NCI-H2171 (cell line): ENCODE results near the gene DAZAP2.

Experiments used
- DNase-seq: peaks from one replicate; lab custom pipeline; 2025; lab: John Stamatoyannopoulos, UW

DAZAP2 gene, protein sequence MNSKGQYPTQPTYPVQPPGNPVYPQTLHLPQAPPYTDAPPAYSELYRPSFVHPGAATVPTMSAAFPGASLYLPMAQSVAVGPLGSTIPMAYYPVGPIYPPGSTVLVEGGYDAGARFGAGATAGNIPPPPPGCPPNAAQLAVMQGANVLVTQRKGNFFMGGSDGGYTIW

GRCh38 chr12:51238510-51239334 is at the start of gene DAZAP2:
DAZAP2 (plus strand) TSS chr12:51238826; CDS start chr12:51238908, 82 bp downstream.
- peak; percentile 95 for DNase-seq

DNA sequence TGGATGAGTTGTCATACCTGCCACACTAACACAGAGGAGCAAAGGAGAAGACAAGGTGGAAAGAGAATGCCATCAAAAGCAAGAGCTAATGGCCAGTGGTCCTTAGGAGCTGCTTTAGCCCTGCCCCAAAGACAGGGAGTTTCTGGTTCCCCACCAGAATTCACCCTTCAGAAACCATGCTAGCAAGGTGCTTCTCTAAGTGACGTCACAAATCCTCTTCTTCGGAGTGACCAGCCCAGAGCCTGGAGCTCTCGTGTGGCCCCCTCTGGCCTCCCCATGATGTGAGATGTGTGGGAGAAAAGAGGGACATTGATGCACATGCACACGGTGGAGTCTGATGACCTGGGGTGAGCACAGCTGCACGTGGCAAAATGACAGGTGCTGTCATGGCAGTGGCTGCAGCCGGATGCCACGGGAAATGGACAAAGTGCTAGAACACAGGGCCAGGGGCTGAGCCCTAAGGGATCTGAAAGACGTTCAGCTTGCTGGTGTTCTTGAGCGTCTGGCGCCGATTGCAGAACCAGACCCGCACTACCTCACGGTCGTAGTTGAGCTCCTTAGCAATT is 48.8 kb upstream of the DAZAP2 start:
- DNase-seq: no peak

DNA sequence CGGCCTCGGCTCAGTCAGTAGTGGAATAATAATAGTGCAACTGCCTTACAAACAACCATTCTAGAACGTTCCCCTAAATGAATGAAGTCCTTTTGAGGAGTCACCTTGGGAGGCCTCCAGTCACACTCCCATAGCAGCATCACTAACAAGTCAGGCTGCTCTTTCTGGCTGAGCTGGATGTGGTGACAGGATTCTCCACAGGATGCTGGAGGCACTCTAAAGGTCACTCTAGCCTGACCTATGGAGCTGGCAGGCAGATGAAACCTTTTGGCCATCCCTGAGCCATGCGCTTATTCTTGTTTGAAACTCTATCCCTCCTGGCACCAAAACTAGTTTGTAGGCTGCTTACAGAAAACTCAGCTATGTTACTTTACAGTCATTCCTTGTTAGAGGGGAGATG is 47.8 kb upstream of the DAZAP2 start:
- DNase-seq: no peak

DNA sequence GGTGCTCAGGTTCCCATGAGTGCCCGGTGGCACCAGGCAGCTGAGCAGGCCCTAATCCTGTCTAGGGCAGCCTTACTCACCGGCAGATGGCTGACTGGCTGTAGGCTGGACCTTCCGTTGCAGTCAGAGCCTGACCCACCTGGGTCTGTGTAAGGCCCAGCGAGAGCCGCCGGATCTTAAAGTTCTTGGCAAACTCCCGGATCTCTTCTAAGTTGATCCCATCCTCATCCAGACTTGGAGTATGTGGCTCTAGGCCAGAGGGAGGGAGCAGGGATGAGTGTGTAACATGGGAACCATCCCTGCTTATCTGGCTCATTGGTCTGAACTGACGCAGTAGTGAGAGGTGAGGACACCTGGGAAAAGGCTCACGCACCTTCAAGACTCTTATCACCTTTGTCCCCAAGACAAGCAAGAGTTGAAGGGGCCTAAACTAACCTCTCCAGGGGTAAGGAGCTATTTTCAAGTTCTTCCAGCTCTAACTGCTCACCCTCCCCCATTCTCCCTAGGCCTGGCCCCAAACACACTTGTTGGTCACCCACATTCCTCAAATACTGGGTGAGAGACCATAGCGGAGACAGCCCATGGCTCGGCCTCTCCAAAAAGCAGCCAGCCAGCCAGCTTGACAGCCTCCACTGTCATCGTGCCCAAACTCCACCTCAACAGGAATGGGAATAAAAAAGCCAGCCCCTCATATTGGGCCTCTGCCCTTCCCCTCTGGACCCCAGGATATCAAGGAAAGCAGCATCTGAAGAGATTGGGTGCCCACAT is 46.9 kb upstream of the DAZAP2 start:
- DNase-seq: no peak

DNA sequence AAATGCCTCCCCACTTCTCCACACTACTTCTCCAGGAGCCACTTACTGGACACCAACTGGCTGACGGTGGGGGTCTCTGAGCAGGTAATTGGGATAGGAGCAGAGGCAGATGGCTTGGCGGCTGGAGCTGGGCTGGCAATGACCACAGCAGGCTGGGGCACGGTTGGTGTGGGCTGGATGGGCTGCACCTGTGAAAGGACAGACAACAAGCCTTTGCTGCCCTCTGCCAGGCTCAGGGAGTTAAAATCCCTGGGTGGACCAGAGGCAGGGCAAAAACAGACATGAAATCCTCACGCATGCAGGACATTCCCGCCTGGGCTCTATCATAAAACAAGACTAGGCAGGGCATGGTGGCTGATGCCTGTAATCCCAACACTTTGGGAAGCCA is 46.3 kb upstream of the DAZAP2 start:
- DNase-seq: no peak

- no peak for DNase-seq
Observed at GRCh38 chr12:51195841-51196240, 42.8 kb upstream of the DAZAP2 start.

DNA sequence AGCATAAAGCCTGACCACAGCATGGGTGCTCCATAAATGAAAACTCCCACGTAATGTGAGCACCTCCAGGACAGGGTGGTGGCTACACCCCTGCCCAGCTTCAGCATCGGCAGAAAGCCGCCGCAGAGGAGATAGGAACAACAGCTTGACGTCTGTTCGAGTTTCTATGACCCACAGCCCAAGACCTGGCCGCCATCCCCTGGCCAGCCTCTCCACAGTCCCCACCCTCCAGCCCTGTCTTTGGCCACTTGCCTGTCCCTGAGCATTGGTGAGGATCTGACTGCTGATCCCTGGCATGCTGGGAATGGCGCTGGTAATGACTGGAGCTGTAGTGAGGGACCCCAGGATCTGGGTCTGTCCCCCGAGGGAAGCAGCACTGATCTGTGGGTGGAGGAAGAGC is 42.1 kb upstream of the DAZAP2 start:
- DNase-seq: no peak

GRCh38 chr12:51197736-51198567 is 40.7 kb upstream of the DAZAP2 start:
- no peak for DNase-seq

DNA sequence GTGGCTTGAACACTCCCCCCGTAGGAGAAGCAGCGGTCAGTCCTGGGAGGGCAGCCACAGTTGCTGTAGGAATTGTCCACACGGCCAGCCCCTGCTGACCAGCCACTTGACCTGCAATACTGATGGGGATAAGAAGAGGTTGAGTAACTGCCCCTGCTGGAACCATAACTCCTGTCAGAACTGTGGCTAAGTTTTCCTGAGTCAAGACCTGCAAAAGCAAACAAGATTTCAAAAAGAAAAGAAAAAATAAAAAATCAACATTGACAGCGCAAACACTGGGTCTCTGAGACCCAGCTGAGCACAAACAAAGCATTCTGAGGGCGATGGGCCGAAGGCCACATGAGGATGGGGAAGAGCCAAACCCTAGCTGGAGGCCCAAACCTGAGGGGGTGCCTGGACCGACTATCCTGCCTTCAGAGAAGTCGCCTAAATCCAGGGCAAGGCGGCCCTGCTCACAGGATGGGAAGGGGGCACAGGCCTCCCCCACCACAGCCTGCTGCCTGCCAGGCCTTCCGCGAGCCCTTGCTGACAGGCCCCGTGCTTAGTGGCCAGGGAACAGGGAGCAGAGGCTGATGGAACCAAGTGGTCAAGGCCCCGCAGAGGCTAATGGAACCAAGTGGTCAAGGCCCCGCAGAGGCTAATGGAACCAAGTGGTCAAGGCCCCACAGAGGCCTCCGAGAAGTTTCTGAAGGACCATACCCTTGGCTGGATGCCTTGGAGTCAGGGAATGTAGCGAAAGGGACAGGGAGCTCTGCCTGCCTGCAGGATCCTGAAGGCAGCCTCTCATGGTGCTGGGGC is 39.9 kb upstream of the DAZAP2 start:
- no peak for DNase-seq

DNA sequence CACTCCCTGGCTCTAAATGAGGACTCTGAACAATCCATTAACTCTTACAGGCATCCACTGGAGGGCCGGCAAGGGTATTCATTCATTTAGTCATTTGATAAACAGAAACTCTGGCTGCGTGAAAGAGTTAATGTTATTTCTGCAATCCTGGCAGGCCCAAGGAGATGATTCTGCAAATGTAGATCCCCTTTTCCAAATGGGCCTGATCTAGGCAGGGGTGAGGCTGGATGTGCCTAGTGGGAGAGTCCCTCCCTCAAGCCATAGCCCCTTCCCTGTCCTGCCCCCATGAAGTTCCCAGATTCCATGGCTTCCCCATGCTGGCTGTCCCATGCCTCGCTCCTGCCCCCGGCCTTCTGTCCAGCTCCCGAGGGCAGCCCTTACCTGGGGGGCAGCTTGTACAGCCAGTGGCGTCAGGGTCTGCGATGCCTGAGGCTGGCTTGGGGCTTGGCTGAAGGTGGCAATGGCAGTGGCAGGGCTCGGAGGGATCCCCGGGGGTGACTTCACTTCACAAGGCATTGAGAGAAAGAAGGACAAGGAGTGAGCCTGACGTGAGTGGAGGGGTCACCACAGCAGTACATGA is 39.2 kb upstream of the DAZAP2 start:
- DNase-seq: no peak

DNA sequence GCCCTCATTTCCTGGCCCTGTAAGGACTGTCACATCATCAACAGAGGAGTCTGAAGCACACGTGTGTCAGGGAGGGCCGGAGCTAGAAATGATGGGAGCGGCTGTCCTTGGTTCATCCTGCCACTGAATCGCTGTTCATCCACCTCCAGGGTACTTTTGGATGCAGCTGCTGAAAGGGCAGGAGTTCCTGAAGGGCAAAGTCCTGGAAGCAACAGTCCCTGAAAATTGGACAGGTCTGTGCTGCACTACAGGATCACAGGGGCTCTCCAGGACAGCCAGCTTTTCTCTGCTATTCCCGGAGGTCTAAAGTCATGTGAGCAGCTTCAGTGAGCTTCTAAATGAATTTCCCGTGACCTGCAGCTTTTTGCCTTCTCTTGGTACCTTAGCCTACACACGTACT is 38.5 kb upstream of the DAZAP2 start:
- DNase-seq: no peak

- DNase-seq: no peak
Observed at GRCh38 chr12:51200806-51201205, 37.8 kb upstream of the DAZAP2 start.

GRCh38 chr12:51202718-51203117 is 35.9 kb upstream of the DAZAP2 start:
- no peak for DNase-seq

DNA sequence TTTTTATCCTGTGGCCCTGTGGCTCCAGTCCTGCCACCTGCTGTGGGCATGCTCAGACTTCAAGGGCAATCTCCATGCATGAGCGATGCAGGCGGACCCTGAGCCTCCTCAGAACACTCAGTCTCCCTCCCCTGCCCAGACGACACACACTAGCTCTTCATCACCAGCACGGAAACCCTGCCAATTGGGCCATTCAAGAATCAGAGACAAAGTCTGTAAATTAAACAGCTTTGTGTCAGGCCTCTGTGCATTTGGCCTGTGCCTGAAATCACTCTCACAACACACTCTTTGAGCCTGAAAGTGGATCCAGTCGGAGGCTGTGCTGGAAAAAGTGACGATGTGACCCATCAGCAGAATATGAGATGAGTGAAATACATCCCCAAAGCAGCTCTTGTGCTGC is 33.3 kb upstream of the DAZAP2 start:
- no peak for DNase-seq

DNA sequence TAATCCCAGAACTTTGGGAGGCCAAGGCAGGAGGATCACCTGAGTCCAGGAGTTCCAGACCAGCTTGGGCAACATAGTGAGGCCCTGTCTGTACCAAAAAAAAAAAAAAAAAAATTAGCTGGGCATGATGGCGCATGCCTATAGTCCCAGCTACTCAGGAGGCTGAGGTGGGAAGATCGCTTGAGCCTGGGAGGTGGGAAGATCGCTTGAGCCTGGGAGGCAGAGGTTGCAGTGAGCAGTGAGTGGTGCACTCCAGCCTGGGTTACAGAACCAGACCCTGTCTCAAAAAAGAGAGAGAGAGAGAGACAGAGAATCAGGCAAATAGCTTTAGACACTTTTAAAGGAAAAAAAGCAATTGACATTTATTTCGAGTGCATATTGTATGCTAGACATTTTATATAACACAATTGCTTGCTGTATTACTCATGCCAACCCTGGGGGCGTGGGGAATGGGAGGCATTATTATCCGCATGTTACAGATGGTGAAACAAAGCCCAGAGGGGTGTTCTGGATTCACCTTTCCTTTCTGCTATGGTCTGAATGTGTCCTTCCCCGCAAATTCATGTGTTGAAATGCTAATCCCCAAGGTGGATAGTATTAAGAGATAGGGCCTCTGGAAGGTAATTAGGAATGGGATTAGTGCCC is 30.5 kb upstream of the DAZAP2 start:
- no peak for DNase-seq

DNA sequence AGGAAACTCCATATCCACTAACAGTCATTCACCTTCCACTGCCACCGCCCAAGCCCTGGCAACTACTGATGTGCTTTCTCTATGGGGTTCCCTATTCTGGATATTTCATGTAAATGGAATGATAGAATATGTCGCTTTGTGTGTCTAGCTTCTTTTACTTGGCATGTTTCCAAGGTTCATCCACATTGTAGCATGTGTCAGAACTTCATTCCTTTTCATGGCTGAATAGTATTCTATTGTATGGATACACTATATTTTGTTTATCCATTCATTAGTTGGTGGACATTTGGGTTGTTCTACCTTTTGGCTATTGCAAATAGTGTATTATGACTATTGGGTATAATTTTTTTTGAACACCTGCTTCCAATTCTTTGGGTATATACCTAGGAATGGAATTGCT is 29.4 kb upstream of the DAZAP2 start:
- no peak for DNase-seq

- DNase-seq: no peak
Observed at GRCh38 chr12:51210690-51211395, 27.8 kb upstream of the DAZAP2 start.

DNA sequence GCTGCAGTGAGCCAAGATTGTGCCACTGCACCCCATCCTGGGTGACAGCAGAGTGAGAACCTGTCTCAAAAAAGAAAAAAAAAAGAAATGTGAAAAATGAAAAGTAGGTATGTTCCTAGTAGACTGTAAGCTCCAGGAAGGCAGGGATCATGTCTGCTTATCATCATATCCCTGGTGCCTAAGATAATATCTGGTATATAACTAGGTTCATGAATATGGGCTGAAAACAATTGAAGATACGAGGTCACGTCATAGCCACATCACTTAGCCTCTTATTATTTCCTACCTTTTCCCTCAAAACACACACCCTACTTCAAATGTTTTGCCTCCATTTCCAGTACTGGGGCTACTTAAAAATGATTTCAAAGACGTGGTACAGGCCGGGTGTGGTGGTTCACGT is 23.7 kb upstream of the DAZAP2 start:
- DNase-seq: no peak

DNA sequence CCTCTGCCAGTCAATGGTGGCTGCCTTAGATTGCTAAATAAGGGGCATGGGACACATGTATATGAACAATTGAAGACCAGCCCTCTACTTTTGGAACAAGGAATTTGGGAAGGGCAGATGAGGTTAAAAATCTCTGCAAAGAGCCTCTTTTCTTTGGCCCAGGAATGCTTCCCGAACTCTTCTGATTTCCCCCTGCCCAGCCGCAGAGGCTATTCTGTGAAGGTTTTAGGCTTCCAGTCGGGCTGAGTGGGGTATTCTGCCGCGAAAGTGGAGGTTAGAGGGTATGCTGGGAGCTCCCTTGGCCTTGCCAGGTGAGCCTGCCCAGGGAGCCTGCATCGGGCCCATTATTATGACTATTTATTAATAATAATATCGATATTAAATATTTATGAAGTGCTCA is 22.0 kb upstream of the DAZAP2 start:
- DNase-seq: no peak
